HepG2 (cell line): ENCODE results near the gene HNRNPF.

ENCODE experiments used
- ATF7 ChIP-seq, 2 experiments: fragments of 450-650 bp in 1 of 2; sonication (generic) in 1 of 2; formaldehyde crosslinking in 1 of 2; IDR thresholded peaks; 2 replicates each; pipeline versions ENCODE4 v1.4.0 to v1.6.1; 2016 to 2020; ENCODE audit warnings: antibody characterized with exemption in 1 of 2, mild to moderate bottlenecking in 1 of 2, missing genetic modification reagents in 1 of 2
- CAMTA2 ChIP-seq: sonication (generic); formaldehyde crosslinking; IDR thresholded peaks from 2 replicates; pipeline ENCODE4 v1.4.0; 2020; ENCODE audit warnings: mild to moderate bottlenecking, missing genetic modification reagents, borderline replicate concordance
- CBX5 ChIP-seq: sonication (generic); formaldehyde crosslinking; IDR thresholded peaks from 2 replicates; pipeline ENCODE4 v1.4.0; 2020; ENCODE audit warnings: missing genetic modification reagents, borderline replicate concordance
- FOXK2 ChIP-seq: fragments of 450-650 bp; IDR thresholded peaks from 2 replicates; pipeline ENCODE4 v1.6.1; 2016
- SIN3A ChIP-seq: IDR thresholded peaks from 2 replicates; pipeline ENCODE4 v1.6.1; 2011; ENCODE audit warnings: low read depth, mild to moderate bottlenecking, control low read depth, low read length, borderline replicate concordance
- SRSF9 ChIP-seq: fragments of 200-400 bp; formaldehyde crosslinking; IDR thresholded peaks from 2 replicates; pipeline ENCODE4 v1.6.1; 2018; ENCODE audit warnings: borderline replicate concordance, mild to moderate bottlenecking, low read depth, low read length; ENCODE audit not compliant: insufficient read depth, poor library complexity, severe bottlenecking
- ZFP36 ChIP-seq: fragments of 150-350 bp; IDR thresholded peaks from 2 replicates; pipeline ENCODE4 v1.6.1; 2018; ENCODE audit warnings: borderline replicate concordance, low read length, low read depth; ENCODE audit not compliant: partially characterized antibody
- ZFP41 ChIP-seq: sonication (generic); formaldehyde crosslinking; IDR thresholded peaks from 2 replicates; pipeline ENCODE4 v1.4.0; 2020; ENCODE audit warnings: mild to moderate bottlenecking, missing genetic modification reagents, borderline replicate concordance
- ZNF383 ChIP-seq: sonication (generic); formaldehyde crosslinking; IDR thresholded peaks from 2 replicates; pipeline ENCODE4 v1.4.0; 2020; ENCODE audit warnings: missing genetic modification reagents, mild to moderate bottlenecking, borderline replicate concordance
- ZNF563 ChIP-seq: sonication (generic); formaldehyde crosslinking; IDR thresholded peaks from 2 replicates; pipeline ENCODE4 v1.8.0; 2022; ENCODE audit warnings: mild to moderate bottlenecking, moderate library complexity, missing genetic modification reagents
- TF ChIP-seq, protein P1 (sequence below): sonication (generic); formaldehyde crosslinking; IDR thresholded peaks from 2 replicates; pipeline ENCODE4 v1.5.0; 2020; ENCODE audit warnings: mild to moderate bottlenecking, missing genetic modification reagents, moderate library complexity

- TF ChIP-seq, protein P1, sequence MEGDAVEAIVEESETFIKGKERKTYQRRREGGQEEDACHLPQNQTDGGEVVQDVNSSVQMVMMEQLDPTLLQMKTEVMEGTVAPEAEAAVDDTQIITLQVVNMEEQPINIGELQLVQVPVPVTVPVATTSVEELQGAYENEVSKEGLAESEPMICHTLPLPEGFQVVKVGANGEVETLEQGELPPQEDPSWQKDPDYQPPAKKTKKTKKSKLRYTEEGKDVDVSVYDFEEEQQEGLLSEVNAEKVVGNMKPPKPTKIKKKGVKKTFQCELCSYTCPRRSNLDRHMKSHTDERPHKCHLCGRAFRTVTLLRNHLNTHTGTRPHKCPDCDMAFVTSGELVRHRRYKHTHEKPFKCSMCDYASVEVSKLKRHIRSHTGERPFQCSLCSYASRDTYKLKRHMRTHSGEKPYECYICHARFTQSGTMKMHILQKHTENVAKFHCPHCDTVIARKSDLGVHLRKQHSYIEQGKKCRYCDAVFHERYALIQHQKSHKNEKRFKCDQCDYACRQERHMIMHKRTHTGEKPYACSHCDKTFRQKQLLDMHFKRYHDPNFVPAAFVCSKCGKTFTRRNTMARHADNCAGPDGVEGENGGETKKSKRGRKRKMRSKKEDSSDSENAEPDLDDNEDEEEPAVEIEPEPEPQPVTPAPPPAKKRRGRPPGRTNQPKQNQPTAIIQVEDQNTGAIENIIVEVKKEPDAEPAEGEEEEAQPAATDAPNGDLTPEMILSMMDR (CRISPR knock-in tag): no peak
- TF ChIP-seq ZFP41 (CRISPR knock-in tag) (no peak), SIN3A (no peak), ZNF563 (no peak), CBX5 (CRISPR knock-in tag) (no peak), SRSF9 (no peak), ZNF383 (CRISPR knock-in tag) (no peak), ATF7 (IDR thresholded peaks at IDR 0.05) (no peak), ATF7 (CRISPR knock-in tag; IDR thresholded peaks at IDR 0.05) (no peak), CAMTA2 (no peak), FOXK2 (no peak), ZFP36 (no peak)
These were observed 23.5 kb downstream of the HNRNPF start for GRCh38 chr10:43385412-43386004.
